H9 (cell line): Measurements from ENCODE around the gene SUOX. TPM values are rescaled to one million over a fixed set of nuclear protein-coding genes. Genes with fewer than 3 reads are reported as not detected.
"Not testable (repeated sequence)": the region's sequence is repeated elsewhere in the genome, so short reads cannot be mapped to it uniquely, and the experiment has no call there.

Experiments used
- DNase-seq: peaks from one replicate; pipeline ENCODE4 v3.0.0-alpha.2; 2017
- H2AFZ ChIP-seq: one replicate; pipeline ENCODE4 v1.6.1; 2013; ENCODE audit warnings: mild to moderate bottlenecking, low read length, control low read depth, moderate library complexity
- H2AK5ac ChIP-seq: 2 replicates; pipeline ENCODE4 v1.6.1; 2013; ENCODE audit warnings: low read length, control low read depth, mixed read lengths; ENCODE audit not compliant: insufficient read length
- H2BK120ac ChIP-seq: one replicate; pipeline ENCODE4 v1.6.1; 2013; ENCODE audit warnings: low read depth, mild to moderate bottlenecking, low read length, control low read depth, inconsistent platforms; ENCODE audit not compliant: poor library complexity, severe bottlenecking
- H2BK12ac ChIP-seq: 2 replicates; pipeline ENCODE4 v1.6.1; 2013; ENCODE audit warnings: low read length, control low read depth, mixed read lengths, low read depth; ENCODE audit not compliant: insufficient read length
- H2BK15ac ChIP-seq: 2 replicates; pipeline ENCODE4 v1.6.1; 2013; ENCODE audit warnings: low read depth, low read length, control low read depth
- H2BK20ac ChIP-seq: one replicate; pipeline ENCODE4 v1.6.1; 2013; ENCODE audit warnings: low read depth, mild to moderate bottlenecking, low read length, control low read depth, inconsistent platforms; ENCODE audit not compliant: poor library complexity, severe bottlenecking
- H2BK5ac ChIP-seq: 2 replicates; pipeline ENCODE4 v1.6.1; 2013; ENCODE audit warnings: low read length, control low read depth, mixed read lengths; ENCODE audit not compliant: insufficient read length
- H3K14ac ChIP-seq: 2 replicates; pipeline ENCODE4 v1.6.1; 2013; ENCODE audit warnings: low read length, control low read depth; ENCODE audit not compliant: insufficient read depth
- H3K18ac ChIP-seq: 2 replicates; pipeline ENCODE4 v1.6.1; 2013; ENCODE audit warnings: low read depth, mild to moderate bottlenecking, mixed read lengths, low read length, control low read depth; ENCODE audit not compliant: insufficient read length
- H3K23ac ChIP-seq: 2 replicates; pipeline ENCODE4 v1.6.1; 2013; ENCODE audit warnings: low read length, control low read depth, mixed read lengths, low read depth; ENCODE audit not compliant: insufficient read length
- H3K23me2 ChIP-seq: 2 replicates; pipeline ENCODE4 v1.6.1; 2013; ENCODE audit warnings: low read depth, mild to moderate bottlenecking, mixed read lengths, low read length, control low read depth; ENCODE audit not compliant: insufficient read length, poor library complexity, severe bottlenecking
- H3K27ac ChIP-seq: 2 replicates; pipeline ENCODE4 v1.5.1; 2013; ENCODE audit warnings: low read length, control low read depth, mixed read lengths, low read depth; ENCODE audit not compliant: insufficient read length
- H3K27me3 ChIP-seq: 2 replicates; pipeline ENCODE4 v1.6.1; 2013; ENCODE audit warnings: low read length, control low read depth, inconsistent platforms; ENCODE audit not compliant: insufficient read depth
- H3K4ac ChIP-seq: 2 replicates; pipeline ENCODE4 v1.6.1; 2013; ENCODE audit warnings: low read depth, mild to moderate bottlenecking, control low read depth, inconsistent platforms, low read length, moderate library complexity
- H3K4me1 ChIP-seq: 2 replicates; pipeline ENCODE4 v1.6.1; 2013; ENCODE audit warnings: low read length, control low read depth, inconsistent platforms; ENCODE audit not compliant: insufficient read depth
- H3K4me2 ChIP-seq: 2 replicates; pipeline ENCODE4 v1.6.1; 2013; ENCODE audit warnings: low read length, control low read depth, mixed read lengths; ENCODE audit not compliant: insufficient read length, insufficient read depth
- H3K56ac ChIP-seq: 2 replicates; pipeline ENCODE4 v1.6.1; 2013; ENCODE audit warnings: low read depth, mild to moderate bottlenecking, mixed read lengths, low read length, control low read depth; ENCODE audit not compliant: insufficient read length
- H3K79me1 ChIP-seq: 2 replicates; pipeline ENCODE4 v1.6.1; 2013; ENCODE audit warnings: low read depth, mild to moderate bottlenecking, moderate library complexity, low read length, control low read depth, inconsistent platforms; ENCODE audit not compliant: insufficient read depth, poor library complexity, severe bottlenecking
- H3K79me2 ChIP-seq: 2 replicates; pipeline ENCODE4 v1.6.1; 2013; ENCODE audit warnings: low read length, control low read depth, inconsistent platforms; ENCODE audit not compliant: insufficient read depth
- H3K9ac ChIP-seq: 2 replicates; pipeline ENCODE4 v1.6.1; 2013; ENCODE audit warnings: low read length, control low read depth, mixed read lengths; ENCODE audit not compliant: insufficient read length; ENCODE audit errors: extremely low read depth
- H3K9me3 ChIP-seq: one replicate; pipeline ENCODE4 v1.6.1; 2013; ENCODE audit warnings: low read depth, low read length, inconsistent platforms; ENCODE audit not compliant: control insufficient read depth
- H3T11ph ChIP-seq: one replicate; pipeline ENCODE4 v1.6.1; 2013; ENCODE audit warnings: mild to moderate bottlenecking, low read length, control low read depth, inconsistent platforms
- H4K20me1 ChIP-seq: one replicate; pipeline ENCODE4 v1.6.1; 2013; ENCODE audit not compliant: control insufficient read depth, insufficient read length, insufficient read depth
- H4K5ac ChIP-seq: 2 replicates; pipeline ENCODE4 v1.6.1; 2013; ENCODE audit warnings: low read depth, mild to moderate bottlenecking, mixed read lengths, low read length, control low read depth; ENCODE audit not compliant: insufficient read length
- H4K8ac ChIP-seq: replicated peaks from 2 replicates; pipeline ENCODE4 v1.6.1; 2013; ENCODE audit warnings: low read length, control low read depth, mixed read lengths, low read depth; ENCODE audit not compliant: insufficient read length
- H4K91ac ChIP-seq: 2 replicates; pipeline ENCODE4 v1.6.1; 2013; ENCODE audit warnings: low read depth, mild to moderate bottlenecking, moderate library complexity, mixed read lengths, low read length, control low read depth; ENCODE audit not compliant: insufficient read length
- H3K27ac Mint-ChIP-seq, 3 experiments: 2 replicates in 2 of 3; 3 replicates in 1 of 3; pipeline ENCODE4 v1.8.0; 2020 to 2021; ENCODE audit warnings: mixed read lengths in 3 of 3, mild to moderate bottlenecking in 1 of 3, moderate library complexity in 1 of 3
- H3K27me3 Mint-ChIP-seq: 2 replicates; pipeline ENCODE4 v1.8.0; 2021; ENCODE audit warnings: low read depth, mild to moderate bottlenecking, moderate library complexity, mixed read lengths
- H3K36me3 Mint-ChIP-seq, 3 experiments: 2 replicates in 2 of 3; 3 replicates in 1 of 3; pipeline ENCODE4 v1.8.0; 2020 to 2021; ENCODE audit warnings: low read depth in 3 of 3, mixed read lengths in 3 of 3; ENCODE audit not compliant: insufficient read depth in 1 of 3
- H3K4me1 Mint-ChIP-seq, 2 experiments: 2 replicates each; pipeline ENCODE4 v1.8.0; 2020; ENCODE audit warnings: mixed read lengths in 2 of 2
- H3K4me3 Mint-ChIP-seq, 2 experiments: 2 replicates in 1 of 2; 3 replicates in 1 of 2; pipeline ENCODE4 v1.8.0; 2020 to 2021; ENCODE audit warnings: mild to moderate bottlenecking in 2 of 2, mixed read lengths in 2 of 2, moderate library complexity in 1 of 2
- H3K9me3 Mint-ChIP-seq, 2 experiments: 2 replicates in 1 of 2; 3 replicates in 1 of 2; pipeline ENCODE4 v1.8.0; 2020; ENCODE audit warnings: mild to moderate bottlenecking in 2 of 2, mixed read lengths in 2 of 2, moderate library complexity in 1 of 2
- CTCF ChIP-seq: fragments of 200-600 bp; sonication (generic); conservative IDR thresholded peaks from 3 replicates; pipeline ENCODE4 v1.8.0; 2021; ENCODE audit warnings: antibody characterized with exemption, mild to moderate bottlenecking
- WGBS: extraction: QIAGEN DNeasy Blood & Tissue Kit; methylation state at CpG from one replicate; pipeline ENCODE4 v1.1.7; 2013; ENCODE audit warnings: missing lambda C conversion rate, low lambda C conversion rate, mixed read lengths; ENCODE audit not compliant: insufficient read length; ENCODE audit errors: extremely low coverage; 5-methylcytosine and 5-hydroxymethylcytosine counted together
- total RNA-seq: library from RNA; stranded (reverse); gene quantifications from 2 replicates; pipeline ENCODE4 v1.2.1, GENCODE V29; 2021

The SUOX gene
- total RNA-seq, 1 experiment from 2014 or later = 21.0 TPM

- Histone ChIP-seq H3K27me3 (no peaks in the 10 kb centered on the region), H3K27ac (no peak overlapping the region), H3K4me1 (no peaks in the 10 kb centered on the region), H3K9ac (peak overlapping the region; percentile 82), H2BK5ac (no peak overlapping the region), H4K91ac (no peak overlapping the region), H2AK5ac (no peak overlapping the region), H3K79me1 (no peaks in the 10 kb centered on the region), H3T11ph (no peak overlapping the region), H3K18ac (peak overlapping the region; percentile 43), H3K4me2 (peak overlapping the region; percentile 94), H3K23me2 (peaks cover 8% of the 10 kb centered on the region), H2BK20ac (no peak overlapping the region), H2AFZ (peak overlapping the region; percentile 3), H4K20me1 (no peaks in the 10 kb centered on the region), H3K14ac (peak overlapping the region; percentile 38), H3K56ac (no peak overlapping the region), H4K5ac (peak overlapping the region; percentile 15), H2BK120ac (no peak overlapping the region), H4K8ac (no peak overlapping the region), H2BK15ac (no peak overlapping the region), H3K79me2 (no peaks in the 10 kb centered on the region), H2BK12ac (no peak overlapping the region), H3K23ac (no peak overlapping the region), H3K4ac (no peak overlapping the region), H3K9me3 (no peaks in the 10 kb centered on the region)
- peak; percentile 41 for DNase-seq
- H3K9me3 Mint-ChIP-seq = no peaks in the 10 kb centered on the region
- peaks cover 6 to 11% of the 10 kb centered on the region in 2 experiments; a peak in 3 of 4 replicates for H3K4me1 Mint-ChIP-seq
- H3K27ac Mint-ChIP-seq = peak overlapping the region; percentile 94 to 98 (median 97)
- H3K27me3 Mint-ChIP-seq = no peaks in the 10 kb centered on the region
- WGBS = no CpG with 5 or more reads among the region's 5 CpGs
- H3K4me3 Mint-ChIP-seq = peak overlapping the region; percentile 98 to 99
- TF ChIP-seq CTCF = no peak
- peaks cover 26 to 42% (median 39%) of the 10 kb centered on the region in 3 experiments for H3K36me3 Mint-ChIP-seq
These were observed 421 bp downstream of the SUOX start for GRCh38 chr12:55997535-55997859.

GRCh38 chr12:55999522-55999921 lies 2.4 kb downstream of the SUOX start:
- H3K36me3 Mint-ChIP-seq = peaks cover 21 to 42% (median 38%) of the 10 kb centered on the region in 3 experiments
- WGBS = no CpG with 5 or more reads among the region's 6 CpGs

More at GRCh38 chr12:55999522-55999921, 2.4 kb downstream of the SUOX start:
- H3K9me3 ChIP-seq, H3K4ac ChIP-seq, H2BK120ac ChIP-seq, H2BK20ac ChIP-seq, H3K18ac ChIP-seq, H3K23me2 ChIP-seq, H3T11ph ChIP-seq, H3K23ac ChIP-seq, H4K8ac ChIP-seq, H2AFZ ChIP-seq, H3K27me3 Mint-ChIP-seq, H3K27ac ChIP-seq, H3K56ac ChIP-seq, H3K79me2 ChIP-seq, H3K4me1 ChIP-seq, DNase-seq, H2BK5ac ChIP-seq, H3K9me3 Mint-ChIP-seq, H3K4me2 ChIP-seq, H4K20me1 ChIP-seq, H3K79me1 ChIP-seq, H3K9ac ChIP-seq, H2AK5ac ChIP-seq, H4K5ac ChIP-seq, H3K27me3 ChIP-seq, H2BK12ac ChIP-seq, H2BK15ac ChIP-seq, H3K14ac ChIP-seq, H4K91ac ChIP-seq: not testable (repeated sequence)
- Mint-ChIP-seq H3K27ac (peak overlapping the region; percentile 68 to 88 (median 71); a peak in 4 of 7 replicates), H3K4me3 (peak overlapping the region in 1 of 2 experiments; percentile 66; a peak in 2 of 5 replicates), H3K4me1 (peaks cover 6 to 11% of the 10 kb centered on the region in 2 experiments; a peak in 3 of 4 replicates)
